Mucosa of gallbladder (tissue), 1 donor: ENCODE results near the gene RSL1D1. TPM values are rescaled to one million over a fixed set of nuclear protein-coding genes. Genes with fewer than 3 reads are reported as not detected.

Experiments used
- DNase-seq: peaks from one replicate; pipeline ENCODE4 v3.0.0-alpha.2; 2020; ENCODE audit warnings: low spot score
- total RNA-seq: library from RNA; stranded (reverse); gene quantifications from one replicate; pipeline ENCODE4 v1.2.1, GENCODE V29; 2021
- donor health status: DM: no; HTN: no; CAD: no.

Gene RSL1D1
- total RNA-seq, result 80.7 TPM

- DNase-seq, result peak; percentile 96
These were observed at the start of gene RSL1D1 for GRCh38 chr16:11851294-11852091. TSS of gene RSL1D1 (minus strand) at chr16:11851542. CDS start at chr16:11851512, 30 bp downstream.

GRCh38 chr16:11901091-11901490 is 49.7 kb upstream of the RSL1D1 start:
- no peak for DNase-seq

GRCh38 chr16:11896486-11897176 is 45.3 kb upstream of the RSL1D1 start:
- DNase-seq, result no peak

- DNase-seq, result no peak
These were observed 42.2 kb upstream of the RSL1D1 start for GRCh38 chr16:11893571-11893970.

- no peak for DNase-seq
These were observed 41.4 kb upstream of the RSL1D1 start for GRCh38 chr16:11892761-11893160.

- DNase-seq, result no peak
These were observed 39.1 kb upstream of the RSL1D1 start for GRCh38 chr16:11890231-11890965.

- DNase-seq, result no peak
These were observed 35.5 kb upstream of the RSL1D1 start for GRCh38 chr16:11886881-11887280.

- DNase-seq, result no peak
These were observed 32.7 kb upstream of the RSL1D1 start for GRCh38 chr16:11884035-11884434.

GRCh38 chr16:11880007-11880406 is 28.7 kb upstream of the RSL1D1 start:
- DNase-seq, result no peak

GRCh38 chr16:11877374-11877773 is 26.0 kb upstream of the RSL1D1 start:
- no peak for DNase-seq

- no peak for DNase-seq
These were observed 25.0 kb upstream of the RSL1D1 start for GRCh38 chr16:11876306-11876705.

GRCh38 chr16:11875721-11876120 is 24.4 kb upstream of the RSL1D1 start:
- no peak for DNase-seq

GRCh38 chr16:11871193-11871592 is 19.9 kb upstream of the RSL1D1 start:
- no peak for DNase-seq

GRCh38 chr16:11870399-11870798 is 19.1 kb upstream of the RSL1D1 start:
- DNase-seq, result no peak

- DNase-seq, result no peak
These were observed 18.2 kb upstream of the RSL1D1 start for GRCh38 chr16:11869353-11870228.

- no peak for DNase-seq
These were observed 17.2 kb upstream of the RSL1D1 start for GRCh38 chr16:11868412-11868980.

GRCh38 chr16:11862489-11862888 is 11.1 kb upstream of the RSL1D1 start:
- DNase-seq, result no peak

GRCh38 chr16:11857161-11857560 is 5.8 kb upstream of the RSL1D1 start:
- no peak for DNase-seq

GRCh38 chr16:11852092-11852809 is 909 bp upstream of the RSL1D1 start:
- DNase-seq, result no peak

- no peak for DNase-seq
These were observed 2.5 kb downstream of the RSL1D1 start for GRCh38 chr16:11848842-11849241.

- no peak for DNase-seq
These were observed 6.8 kb downstream of the RSL1D1 start for GRCh38 chr16:11844499-11844898.
